Effector CD8-positive, alpha-beta T cell (primary cell): ENCODE results near the gene ZKSCAN2.

Experiments used
- DNase-seq: peaks from one replicate; lab custom pipeline; 2025; lab: John Stamatoyannopoulos, UW
- total RNA-seq, 4 experiments: gene quantifications; one replicate each; lab custom pipeline; 2026; lab: John Stamatoyannopoulos, UW

The ZKSCAN2 gene
- total RNA-seq, result 8.7 to 14.3 (median 11.9) reads per million in 4 experiments

- peak; percentile 63 for DNase-seq
Observed at GRCh38 chr16:25257470-25257955, at the start of gene ZKSCAN2. Gene ZKSCAN2 (minus strand): TSS chr16:25257845. CDS start chr16:25257127, 718 bp downstream.

- DNase-seq, result no peak
Observed at GRCh38 chr16:25299792-25300590, 42.3 kb upstream of the ZKSCAN2 start.

GRCh38 chr16:25298165-25298872 is 40.7 kb upstream of the ZKSCAN2 start:
- DNase-seq, result no peak

GRCh38 chr16:25297151-25297787 is 39.6 kb upstream of the ZKSCAN2 start:
- DNase-seq, result no peak

GRCh38 chr16:25291580-25291979 is 33.9 kb upstream of the ZKSCAN2 start:
- no peak for DNase-seq

GRCh38 chr16:25289466-25289865 is 31.8 kb upstream of the ZKSCAN2 start:
- no peak for DNase-seq

GRCh38 chr16:25279491-25279890 is 21.8 kb upstream of the ZKSCAN2 start:
- DNase-seq, result no peak

- no peak for DNase-seq
Observed at GRCh38 chr16:25271421-25271820, 13.8 kb upstream of the ZKSCAN2 start.

- no peak for DNase-seq
Observed at GRCh38 chr16:25270577-25270976, 12.9 kb upstream of the ZKSCAN2 start.

- DNase-seq, result no peak
Observed at GRCh38 chr16:25269879-25270278, 12.2 kb upstream of the ZKSCAN2 start.

- no peak for DNase-seq
Observed at GRCh38 chr16:25265968-25266367, 8.3 kb upstream of the ZKSCAN2 start.

- DNase-seq, result no peak
Observed at GRCh38 chr16:25264597-25264996, 7.0 kb upstream of the ZKSCAN2 start.

- no peak for DNase-seq
Observed at GRCh38 chr16:25260416-25260815, 2.8 kb upstream of the ZKSCAN2 start.

GRCh38 chr16:25258861-25259179 is 1.2 kb upstream of the ZKSCAN2 start:
- no peak for DNase-seq

- DNase-seq, result peak; percentile 75
Observed at GRCh38 chr16:25257956-25258860, 563 bp upstream of the ZKSCAN2 start.

- DNase-seq, result no peak
Observed at GRCh38 chr16:25256695-25257469, 763 bp downstream of the ZKSCAN2 start.

GRCh38 chr16:25253322-25253721 is 4.3 kb downstream of the ZKSCAN2 start:
- no peak for DNase-seq

- DNase-seq, result no peak
Observed at GRCh38 chr16:25250467-25250866, 7.2 kb downstream of the ZKSCAN2 start.

GRCh38 chr16:25235991-25236390 is 21.7 kb downstream of the ZKSCAN2 start:
- DNase-seq, result no peak

- no peak for DNase-seq
Observed at GRCh38 chr16:25228372-25228771, 29.3 kb downstream of the ZKSCAN2 start.
